Endothelial cell of umbilical vein (primary cell): ENCODE results near the gene CDH22. TPM values are rescaled to one million over a fixed set of nuclear protein-coding genes. Genes with fewer than 3 reads are reported as not detected.
A peak's percentile ranks its signal among the peaks of the same experiment; 100 is the strongest.

ENCODE experiments used
- BruUV-seq: library from RNA; stranded (reverse); fragments of 400-500 nt; replicated peaks from 2 replicates; lab custom pipeline; 2021; lab: Mats Ljungman, UMichigan
- CTCF ChIA-PET: fragments of 300-600, 350-600 bp; sonication (Branson Sonifier 250); formaldehyde crosslinking; loops from one replicate; lab custom pipeline; 2021; ENCODE audit warnings: antibody characterized with exemption, inconsistent platforms; lab: Charles Lee
- POLR2A ChIA-PET: fragments of 300-600, 350-600 bp; sonication (Branson Sonifier 250); formaldehyde crosslinking; loops from one replicate; lab custom pipeline; 2021; ENCODE audit warnings: antibody characterized with exemption, inconsistent platforms; lab: Charles Lee
- DNase-seq: peaks from one replicate; pipeline ENCODE4 v3.0.0-alpha.2; 2011; ENCODE audit warnings: low read depth, low spot score
- FAIRE-seq: peaks from 2 replicates; lab custom pipeline; 2011; peaks lifted over from hg19 to GRCh38; lab: Jason Lieb, UNC
- H2AFZ ChIP-seq: 2 replicates; pipeline ENCODE4 v1.6.0; 2012; ENCODE audit warnings: low read depth, low read length, control low read depth, inconsistent platforms
- H3K27ac ChIP-seq: 2 replicates; pipeline ENCODE4 v1.5.1; 2011; ENCODE audit warnings: low read depth, mild to moderate bottlenecking, control low read depth, low read length, moderate library complexity; ENCODE audit not compliant: insufficient read depth
- H3K27me3 ChIP-seq, 2 experiments: 2 replicates each; pipeline versions ENCODE4 v1.6.0 to v1.6.1; 2011; ENCODE audit warnings: low read length in 2 of 2, mixed read lengths in 1 of 2; ENCODE audit not compliant: control insufficient read depth in 2 of 2, insufficient read depth in 2 of 2
- H3K36me3 ChIP-seq, 2 experiments: 2 replicates in 1 of 2; 3 replicates in 1 of 2; pipeline ENCODE4 v1.5.1; 2011; ENCODE audit warnings: low read length in 2 of 2, mild to moderate bottlenecking in 1 of 2, moderate library complexity in 1 of 2; ENCODE audit not compliant: control insufficient read depth in 2 of 2, insufficient read depth in 2 of 2; ENCODE audit errors: extremely low read depth in 1 of 2
- H3K4me1 ChIP-seq: 3 replicates; pipeline ENCODE4 v1.5.1; 2011; ENCODE audit warnings: mild to moderate bottlenecking, low read length; ENCODE audit not compliant: control insufficient read depth, insufficient read depth; ENCODE audit errors: extremely low read depth
- H3K4me2 ChIP-seq: 2 replicates; pipeline ENCODE4 v1.6.1; 2011; ENCODE audit warnings: low read length, control low read depth, mixed read lengths; ENCODE audit not compliant: insufficient read depth
- H3K4me3 ChIP-seq, 3 experiments: fragments of 200-600 bp in 1 of 3; sonication (generic), shearing (Covaris generic) in 1 of 3; replicated peaks in 1 of 3; 2 replicates each; pipeline ENCODE4 v1.5.1; 2011 to 2016; ENCODE audit warnings: control low read depth in 3 of 3, low read length in 3 of 3, mild to moderate bottlenecking in 2 of 3, inconsistent platforms in 1 of 3, low read depth in 1 of 3, moderate library complexity in 1 of 3; ENCODE audit not compliant: insufficient read depth in 1 of 3
- H3K79me2 ChIP-seq: 2 replicates; pipeline ENCODE4 v1.6.0; 2012; ENCODE audit warnings: low read length, inconsistent platforms; ENCODE audit not compliant: control insufficient read depth, insufficient read depth
- H3K9ac ChIP-seq: replicated peaks from 2 replicates; pipeline ENCODE3; 2011; ENCODE audit warnings: low read length, control low read depth; ENCODE audit not compliant: insufficient read depth; ENCODE audit errors: extremely low read depth
- H3K9me1 ChIP-seq: replicated peaks from 3 replicates; pipeline ENCODE4 v1.6.0; 2011; ENCODE audit warnings: mild to moderate bottlenecking, low read length; ENCODE audit not compliant: control insufficient read depth, insufficient read depth; ENCODE audit errors: extremely low read depth
- H3K9me3 ChIP-seq: replicated peaks from 2 replicates; pipeline ENCODE4 v1.5.1; 2012; ENCODE audit warnings: low read length, inconsistent platforms; ENCODE audit not compliant: control insufficient read depth, insufficient read depth
- H4K20me1 ChIP-seq: replicated peaks from 2 replicates; pipeline ENCODE3; 2011; ENCODE audit warnings: mild to moderate bottlenecking, low read length; ENCODE audit not compliant: control insufficient read depth, insufficient read depth; ENCODE audit errors: extremely low read depth
- FOS ChIP-seq: IDR thresholded peaks from 2 replicates; pipeline ENCODE4 v1.6.1; 2011; ENCODE audit warnings: mild to moderate bottlenecking, low read length, moderate library complexity, borderline replicate concordance; ENCODE audit not compliant: insufficient read depth
- GATA2 ChIP-seq: IDR thresholded peaks from 2 replicates; pipeline ENCODE4 v1.7.0; 2011; ENCODE audit warnings: low read depth, mild to moderate bottlenecking, moderate library complexity, mixed read lengths, low read length; ENCODE audit not compliant: insufficient read length, insufficient read depth
- dilution Hi-C: fragments of 300-500 bp; cut with MboI; formaldehyde crosslinking; loops from one replicate; pipeline ENCODE4 v1.15.0; 2019; ENCODE audit warnings: low sequenced_read_pairs; ENCODE audit not compliant: extremely low pct_ligation_motif_present
- intact Hi-C: fragments of 100-400 bp; cut with micrococcal nuclease; formaldehyde crosslinking; loops from one replicate; pipeline ENCODE4 v1.10.0; 2022
- polyA plus RNA-seq, 4 experiments: library from polyadenylated mRNA; depleted of rRNA in 3 of 4; stranded (reverse) in 3 of 4; unstranded in 1 of 4; fragments of >200 nt; gene quantifications; 2 replicates each; pipeline versions ENCODE4 v1.2.1 to v1.2.3, GENCODE V29; 2011 to 2012; ENCODE audit warnings: missing spikeins in 1 of 4
- total RNA-seq: library from RNA; stranded (reverse); gene quantifications from 2 replicates; pipeline ENCODE4 v1.2.3, GENCODE V29; 2021
- TF ChIP-seq, protein P1 (sequence below), 2 donors: IDR thresholded peaks; 1 replicate in 1 of 2; 2 replicates in 1 of 2; pipeline ENCODE4 v1.5.1; 2011; ENCODE audit warnings: low read length in 2 of 2, mild to moderate bottlenecking in 2 of 2, moderate library complexity in 2 of 2, control low read depth in 1 of 2, inconsistent platforms in 1 of 2, low read depth in 1 of 2; ENCODE audit not compliant: insufficient read depth in 1 of 2; ENCODE audit errors: extremely low read depth in 1 of 2

The CDH22 gene
- total and polyA plus RNA-seq, 2 donors (not counting 3 experiments of a cell fraction or from before 2014, with no cell fraction given) = not detected

DNA sequence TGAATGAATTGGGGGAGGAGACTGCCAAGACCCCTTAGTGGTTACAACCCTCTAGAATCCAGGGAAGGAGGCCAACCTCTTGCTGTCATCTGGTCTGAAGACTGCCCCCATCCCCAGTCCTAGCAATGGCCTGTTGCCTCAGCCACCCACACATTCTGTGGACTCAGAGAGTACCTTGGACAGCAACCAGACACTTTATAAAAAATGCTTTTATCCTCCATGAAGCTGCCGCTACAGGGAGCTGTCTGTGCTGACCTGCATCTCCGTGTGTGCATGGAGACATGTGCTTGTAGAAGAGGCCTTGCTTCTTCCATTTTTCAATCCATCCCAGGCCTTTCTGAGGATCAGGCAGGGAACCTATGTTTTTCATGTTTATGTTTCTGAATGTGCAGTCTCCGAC lies 15.2 kb downstream of the CDH22 start:
- BruUV-seq = no TSS peak
- no peak overlapping the region for H3K27ac ChIP-seq
- no peaks in the 10 kb centered on the region for H4K20me1 ChIP-seq
- no peaks in the 10 kb centered on the region for H3K79me2 ChIP-seq
- H3K27me3 ChIP-seq = no peaks in the 10 kb centered on the region
- FAIRE-seq (no peak), DNase-seq (peak; percentile 20)
- H3K4me1 ChIP-seq = no peaks in the 10 kb centered on the region
- no peaks in the 10 kb centered on the region for H3K36me3 ChIP-seq
- no peaks in the 10 kb centered on the region for H3K9me1 ChIP-seq
- TF ChIP-seq, protein P1, sequence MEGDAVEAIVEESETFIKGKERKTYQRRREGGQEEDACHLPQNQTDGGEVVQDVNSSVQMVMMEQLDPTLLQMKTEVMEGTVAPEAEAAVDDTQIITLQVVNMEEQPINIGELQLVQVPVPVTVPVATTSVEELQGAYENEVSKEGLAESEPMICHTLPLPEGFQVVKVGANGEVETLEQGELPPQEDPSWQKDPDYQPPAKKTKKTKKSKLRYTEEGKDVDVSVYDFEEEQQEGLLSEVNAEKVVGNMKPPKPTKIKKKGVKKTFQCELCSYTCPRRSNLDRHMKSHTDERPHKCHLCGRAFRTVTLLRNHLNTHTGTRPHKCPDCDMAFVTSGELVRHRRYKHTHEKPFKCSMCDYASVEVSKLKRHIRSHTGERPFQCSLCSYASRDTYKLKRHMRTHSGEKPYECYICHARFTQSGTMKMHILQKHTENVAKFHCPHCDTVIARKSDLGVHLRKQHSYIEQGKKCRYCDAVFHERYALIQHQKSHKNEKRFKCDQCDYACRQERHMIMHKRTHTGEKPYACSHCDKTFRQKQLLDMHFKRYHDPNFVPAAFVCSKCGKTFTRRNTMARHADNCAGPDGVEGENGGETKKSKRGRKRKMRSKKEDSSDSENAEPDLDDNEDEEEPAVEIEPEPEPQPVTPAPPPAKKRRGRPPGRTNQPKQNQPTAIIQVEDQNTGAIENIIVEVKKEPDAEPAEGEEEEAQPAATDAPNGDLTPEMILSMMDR (IDR thresholded peaks at IDR 0.05; ENCODE audit: extremely low read depth in 1 of 2, insufficient read depth in 1 of 2, low read depth in 1 of 2, low read length in 2 of 2) = no peak
- CTCF ChIA-PET = interaction anchor here (0.9 to 1.8 kb wide), 2 partner anchors 14 to 56 kb away, joined by 3 to 7 read pairs; no protein-coding TSS in a partner anchor
- POLR2A ChIA-PET = interaction anchor here (0.7 kb wide), 1 partner anchor 34 kb away, joined by 3 read pairs; no protein-coding TSS in a partner anchor
- intact Hi-C loops (no loop called here), dilution Hi-C loops (no loop called here)
- no peak overlapping the region for H2AFZ ChIP-seq
- H3K4me3 ChIP-seq = no peak overlapping the region
- H3K9ac ChIP-seq = no peak overlapping the region
- no peaks in the 10 kb centered on the region for H3K9me3 ChIP-seq
- H3K4me2 ChIP-seq = no peak overlapping the region

DNA sequence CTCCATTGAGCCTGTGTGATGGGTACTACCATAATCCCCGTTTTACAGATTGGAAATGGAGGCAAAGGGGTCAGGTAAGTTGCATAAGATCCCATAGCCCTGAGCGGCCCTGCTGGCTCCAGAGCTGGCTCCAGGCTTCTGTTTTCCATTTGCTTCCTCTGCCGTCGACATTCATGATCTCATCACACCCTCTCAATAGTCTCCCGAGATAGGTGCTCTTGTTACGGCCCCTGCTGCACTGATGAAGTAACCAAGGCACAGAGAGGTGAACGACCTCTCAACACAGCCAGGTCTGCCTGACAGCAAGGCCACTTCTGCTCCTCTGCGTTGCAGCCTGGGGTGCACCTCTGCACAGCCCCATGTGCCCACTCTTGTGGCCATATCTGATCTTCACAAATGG lies 16.9 kb downstream of the CDH22 start:
- no peak for TF ChIP-seq FOS
- TF ChIP-seq GATA2 = no peak
- dilution Hi-C loops (no loop called here), intact Hi-C loops (no loop called here)
- H3K4me3 ChIP-seq = no peak overlapping the region
- ChIA-PET CTCF (interaction anchor here (0.8 kb wide), 1 partner anchor 16 kb away, joined by 3 read pairs; no protein-coding TSS in a partner anchor), POLR2A (no interaction called here)
- no peaks in the 10 kb centered on the region for H3K79me2 ChIP-seq
- H3K9me3 ChIP-seq = no peaks in the 10 kb centered on the region
- no peaks in the 10 kb centered on the region for H4K20me1 ChIP-seq
- FAIRE-seq (no peak), DNase-seq (no peak)
- BruUV-seq = no TSS peak
- no peak overlapping the region for H3K4me2 ChIP-seq
- H3K9ac ChIP-seq = no peak overlapping the region
- no peaks in the 10 kb centered on the region for H3K4me1 ChIP-seq
- no peaks in the 10 kb centered on the region for H3K9me1 ChIP-seq
- H3K27ac ChIP-seq = no peak overlapping the region
- H2AFZ ChIP-seq = no peak overlapping the region
- H3K27me3 ChIP-seq = no peaks in the 10 kb centered on the region
- no peaks in the 10 kb centered on the region for H3K36me3 ChIP-seq
